Measurements from ENCODE around the gene DHX40.

The DHX40 gene

DNA sequence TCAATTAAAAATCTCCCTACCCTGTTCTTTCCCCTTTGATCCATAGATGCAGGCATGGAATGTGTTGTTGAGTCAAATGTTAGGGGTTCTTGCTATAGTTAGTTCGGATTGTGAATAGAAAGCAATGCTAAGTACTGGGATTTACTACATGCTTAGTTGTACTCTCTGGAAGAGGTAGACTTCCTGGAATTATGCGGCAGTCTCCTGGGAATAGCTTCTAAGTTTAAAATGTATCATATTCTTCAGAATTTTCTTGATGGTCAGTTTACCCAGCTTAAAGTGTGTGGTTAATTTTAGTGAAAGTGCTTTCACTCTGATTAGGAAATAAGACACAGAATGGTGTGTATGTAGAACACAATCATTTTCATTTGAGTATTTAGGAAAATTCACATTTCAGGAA, 57.7 kb downstream of the DHX40 start:
- H3K27me3 ChIP-seq (ENCODE audit: insufficient read depth, poor library complexity, severe bottlenecking), result no peaks in the 10 kb centered on the region
- TF ChIP-seq, protein P1, sequence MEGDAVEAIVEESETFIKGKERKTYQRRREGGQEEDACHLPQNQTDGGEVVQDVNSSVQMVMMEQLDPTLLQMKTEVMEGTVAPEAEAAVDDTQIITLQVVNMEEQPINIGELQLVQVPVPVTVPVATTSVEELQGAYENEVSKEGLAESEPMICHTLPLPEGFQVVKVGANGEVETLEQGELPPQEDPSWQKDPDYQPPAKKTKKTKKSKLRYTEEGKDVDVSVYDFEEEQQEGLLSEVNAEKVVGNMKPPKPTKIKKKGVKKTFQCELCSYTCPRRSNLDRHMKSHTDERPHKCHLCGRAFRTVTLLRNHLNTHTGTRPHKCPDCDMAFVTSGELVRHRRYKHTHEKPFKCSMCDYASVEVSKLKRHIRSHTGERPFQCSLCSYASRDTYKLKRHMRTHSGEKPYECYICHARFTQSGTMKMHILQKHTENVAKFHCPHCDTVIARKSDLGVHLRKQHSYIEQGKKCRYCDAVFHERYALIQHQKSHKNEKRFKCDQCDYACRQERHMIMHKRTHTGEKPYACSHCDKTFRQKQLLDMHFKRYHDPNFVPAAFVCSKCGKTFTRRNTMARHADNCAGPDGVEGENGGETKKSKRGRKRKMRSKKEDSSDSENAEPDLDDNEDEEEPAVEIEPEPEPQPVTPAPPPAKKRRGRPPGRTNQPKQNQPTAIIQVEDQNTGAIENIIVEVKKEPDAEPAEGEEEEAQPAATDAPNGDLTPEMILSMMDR (IDR thresholded peaks at IDR 0.05; ENCODE audit: poor library complexity, severe bottlenecking), result no peak
- peaks cover 55% of the 10 kb centered on the region for H3K36me3 ChIP-seq (ENCODE audit: low read depth)
- H3K9me3 ChIP-seq (ENCODE audit: severe bottlenecking), result no peaks in the 10 kb centered on the region
- DNase-seq (ENCODE audit: low spot score) (no peak), ATAC-seq (ENCODE audit: low read depth) (no peak)
- no peak overlapping the region for H3K4me3 ChIP-seq (ENCODE audit: severe bottlenecking)
- H3K27ac ChIP-seq (ENCODE audit: poor library complexity, severe bottlenecking), result no peak overlapping the region
- H3K4me1 ChIP-seq (ENCODE audit: insufficient read depth, poor library complexity, severe bottlenecking), result peaks cover 33% of the 10 kb centered on the region

DNA sequence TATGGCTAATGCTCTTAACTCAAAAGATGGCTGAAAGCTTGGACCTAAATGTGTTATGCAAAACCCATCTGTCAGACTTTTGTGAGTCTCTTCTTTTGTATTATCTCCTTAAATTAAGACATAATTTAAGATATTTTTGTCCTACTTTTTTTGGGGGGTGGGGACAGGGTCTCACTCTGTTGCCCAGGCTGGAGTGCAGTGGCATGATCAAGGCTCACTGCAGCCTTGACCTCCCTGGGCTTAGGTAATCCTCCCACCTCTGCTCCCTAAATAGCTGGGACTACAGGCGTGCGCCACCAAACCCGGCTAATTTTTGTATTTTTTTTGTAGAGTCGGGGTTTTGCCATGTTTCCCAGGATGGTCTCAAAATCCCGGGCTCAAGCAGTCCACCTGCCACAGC, 61.3 kb downstream of the DHX40 start:
- ATAC-seq (ENCODE audit: low read depth), result no peak

DNA sequence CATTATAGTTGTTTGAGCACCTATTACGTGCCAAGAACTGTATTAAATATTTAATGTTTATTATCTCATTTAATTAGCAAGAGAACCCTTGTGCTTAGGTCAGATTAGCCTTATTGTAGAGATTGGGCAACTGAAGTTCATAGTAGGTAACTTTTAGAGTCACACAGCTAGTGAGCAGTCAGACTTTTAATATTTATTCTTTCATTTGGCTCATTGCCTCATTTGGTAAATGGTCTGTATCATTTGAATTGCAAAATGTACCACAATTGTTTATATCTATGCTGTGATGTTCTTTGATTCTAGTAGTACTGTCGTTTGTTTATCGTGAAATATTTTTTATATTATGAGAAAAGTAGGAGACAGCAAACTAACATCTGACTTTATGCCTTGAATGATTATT, 61.9 kb downstream of the DHX40 start:
- TF ChIP-seq, protein P1 (IDR thresholded peaks at IDR 0.05; ENCODE audit: poor library complexity, severe bottlenecking), result no peak
- Histone ChIP-seq H3K27me3 (ENCODE audit: insufficient read depth, poor library complexity, severe bottlenecking) (no peaks in the 10 kb centered on the region), H3K4me1 (ENCODE audit: insufficient read depth, poor library complexity, severe bottlenecking) (peaks cover 21% of the 10 kb centered on the region), H3K9me3 (ENCODE audit: severe bottlenecking) (no peaks in the 10 kb centered on the region), H3K27ac (ENCODE audit: poor library complexity, severe bottlenecking) (no peak overlapping the region), H3K36me3 (ENCODE audit: low read depth) (peaks cover 66% of the 10 kb centered on the region), H3K4me3 (ENCODE audit: severe bottlenecking) (no peak overlapping the region)
- DNase-seq (ENCODE audit: low spot score), result no peak
- ATAC-seq (ENCODE audit: low read depth), result no peak

More for the DNA sequence above, 61.3 kb downstream of the DHX40 start:
- H3K9me3 ChIP-seq (ENCODE audit: severe bottlenecking), result no peaks in the 10 kb centered on the region
- TF ChIP-seq, protein P1 (IDR thresholded peaks at IDR 0.05; ENCODE audit: poor library complexity, severe bottlenecking), result no peak
- H3K27ac ChIP-seq (ENCODE audit: poor library complexity, severe bottlenecking), result no peak overlapping the region
- DNase-seq (ENCODE audit: low spot score), result no peak
- no peaks in the 10 kb centered on the region for H3K27me3 ChIP-seq (ENCODE audit: insufficient read depth, poor library complexity, severe bottlenecking)
- no peak overlapping the region for H3K4me3 ChIP-seq (ENCODE audit: severe bottlenecking)
- H3K36me3 ChIP-seq (ENCODE audit: low read depth), result peaks cover 71% of the 10 kb centered on the region
- peaks cover 26% of the 10 kb centered on the region for H3K4me1 ChIP-seq (ENCODE audit: insufficient read depth, poor library complexity, severe bottlenecking)

- no peaks in the 10 kb centered on the region for H3K9me3 ChIP-seq (ENCODE audit: severe bottlenecking)
- no peaks in the 10 kb centered on the region for H3K27me3 ChIP-seq (ENCODE audit: insufficient read depth, poor library complexity, severe bottlenecking)
- H3K4me3 ChIP-seq (ENCODE audit: severe bottlenecking), result no peak overlapping the region
- TF ChIP-seq, protein P1 (IDR thresholded peaks at IDR 0.05; ENCODE audit: poor library complexity, severe bottlenecking), result no peak
- H3K36me3 ChIP-seq (ENCODE audit: low read depth), result peaks cover 64% of the 10 kb centered on the region
- DNase-seq (ENCODE audit: low spot score) (no peak), ATAC-seq (ENCODE audit: low read depth) (no peak)
- H3K4me1 ChIP-seq (ENCODE audit: insufficient read depth, poor library complexity, severe bottlenecking), result peaks cover 16% of the 10 kb centered on the region
- H3K27ac ChIP-seq (ENCODE audit: poor library complexity, severe bottlenecking), result no peak overlapping the region
Observed at GRCh38 chr17:59627770-59628171, 62.4 kb downstream of the DHX40 start.

DNA sequence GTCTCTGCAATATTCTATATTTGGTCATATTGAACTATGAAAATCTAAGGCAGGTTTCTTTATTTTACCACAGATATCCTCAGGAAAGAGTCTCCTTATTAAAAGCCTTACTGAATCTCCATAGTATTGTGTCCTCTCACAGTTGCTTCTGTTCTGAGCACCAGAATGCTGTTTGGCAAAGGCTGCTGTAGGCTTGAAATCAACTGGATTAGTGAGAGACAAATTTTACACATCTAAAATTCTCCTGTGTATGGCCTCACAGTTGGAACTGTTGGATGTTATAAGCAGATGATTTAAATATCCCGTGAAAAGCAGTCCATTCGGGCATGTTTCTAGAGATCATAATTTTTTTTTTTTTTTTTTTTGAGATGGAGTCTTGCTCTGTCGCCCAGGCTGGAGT, 63.8 kb downstream of the DHX40 start:
- Histone ChIP-seq H3K27me3 (ENCODE audit: insufficient read depth, poor library complexity, severe bottlenecking) (no peaks in the 10 kb centered on the region), H3K36me3 (ENCODE audit: low read depth) (peaks cover 54% of the 10 kb centered on the region), H3K9me3 (ENCODE audit: severe bottlenecking) (no peaks in the 10 kb centered on the region), H3K27ac (ENCODE audit: poor library complexity, severe bottlenecking) (no peak overlapping the region), H3K4me1 (ENCODE audit: insufficient read depth, poor library complexity, severe bottlenecking) (peaks cover 3% of the 10 kb centered on the region), H3K4me3 (ENCODE audit: severe bottlenecking) (no peak overlapping the region)
- DNase-seq (ENCODE audit: low spot score) (no peak), ATAC-seq (ENCODE audit: low read depth) (no peak)
- TF ChIP-seq, protein P1 (IDR thresholded peaks at IDR 0.05; ENCODE audit: poor library complexity, severe bottlenecking), result no peak
